GM12878 (cell line): ENCODE measurements around the gene NET1.
"Not testable (repeated sequence)": the region's sequence is repeated elsewhere in the genome, so short reads cannot be mapped to it uniquely, and the experiment has no call there.

Experiments
- MYC ChIP-seq: IDR thresholded peaks from 2 replicates; pipeline ENCODE4 v1.6.1; 2011; ENCODE audit warnings: mild to moderate bottlenecking, low read length, moderate library complexity, inconsistent platforms; ENCODE audit not compliant: insufficient read depth, insufficient replicate concordance, insufficient read length, severe bottlenecking
- POLR2AphosphoS5 ChIP-seq: IDR thresholded peaks from 2 replicates; pipeline ENCODE4 v1.6.1; 2011; ENCODE audit warnings: mild to moderate bottlenecking, low read length, inconsistent platforms
- RCOR1 ChIP-seq: conservative IDR thresholded peaks from 2 replicates; pipeline ENCODE4 v1.6.1; 2012; ENCODE audit warnings: low read depth, low read length, improper control_type of control experiment
- SUZ12 ChIP-seq: fragments of 200-600 bp; sonication (generic); IDR thresholded peaks from one replicate; pipeline ENCODE4 v1.6.1; 2018; ENCODE audit warnings: antibody characterized with exemption, mild to moderate bottlenecking; ENCODE audit not compliant: unreplicated experiment
- WRNIP1 ChIP-seq: IDR thresholded peaks from 2 replicates; pipeline ENCODE4 v1.6.1; 2011; ENCODE audit warnings: low read depth, low read length, improper control_type of control experiment, borderline replicate concordance
- TF ChIP-seq, protein P1 (sequence below), 3 experiments: IDR thresholded peaks in 2 of 3; conservative IDR thresholded peaks in 1 of 3; 2 replicates each; pipeline ENCODE4 v1.5.1; 2011; ENCODE audit warnings: low read depth in 3 of 3, low read length in 3 of 3, mild to moderate bottlenecking in 3 of 3, control low read depth in 2 of 3, moderate library complexity in 2 of 3, inconsistent platforms in 1 of 3, mixed read lengths in 1 of 3; ENCODE audit not compliant: control insufficient read depth in 2 of 3, insufficient read depth in 1 of 3; ENCODE audit errors: extremely low read depth in 1 of 3
- TF ChIP-seq, protein P2 (sequence below): IDR thresholded peaks from 2 replicates; pipeline ENCODE4 v1.6.1; 2012; ENCODE audit warnings: mild to moderate bottlenecking, low read depth, low read length

DNA sequence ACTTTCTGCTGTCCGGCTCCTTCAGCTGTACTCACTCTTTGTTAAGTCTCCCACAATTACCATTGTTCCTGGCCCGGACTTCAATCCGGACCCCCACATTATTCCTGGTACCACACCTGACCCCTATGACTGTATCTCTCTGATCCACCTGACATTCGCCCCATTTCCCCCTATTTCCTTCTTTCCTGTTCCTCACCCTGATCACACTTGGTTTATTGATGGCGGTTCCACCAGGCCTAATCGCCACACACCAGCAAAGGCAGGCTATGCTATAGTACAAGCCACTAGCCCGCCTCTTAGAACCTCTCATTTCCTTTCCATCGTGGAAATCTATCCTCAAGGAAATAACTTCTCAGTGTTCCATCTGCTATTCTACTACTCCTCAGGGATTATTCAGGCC lies 62.7 kb downstream of the NET1 start:
- TF ChIP-seq, protein P1, sequence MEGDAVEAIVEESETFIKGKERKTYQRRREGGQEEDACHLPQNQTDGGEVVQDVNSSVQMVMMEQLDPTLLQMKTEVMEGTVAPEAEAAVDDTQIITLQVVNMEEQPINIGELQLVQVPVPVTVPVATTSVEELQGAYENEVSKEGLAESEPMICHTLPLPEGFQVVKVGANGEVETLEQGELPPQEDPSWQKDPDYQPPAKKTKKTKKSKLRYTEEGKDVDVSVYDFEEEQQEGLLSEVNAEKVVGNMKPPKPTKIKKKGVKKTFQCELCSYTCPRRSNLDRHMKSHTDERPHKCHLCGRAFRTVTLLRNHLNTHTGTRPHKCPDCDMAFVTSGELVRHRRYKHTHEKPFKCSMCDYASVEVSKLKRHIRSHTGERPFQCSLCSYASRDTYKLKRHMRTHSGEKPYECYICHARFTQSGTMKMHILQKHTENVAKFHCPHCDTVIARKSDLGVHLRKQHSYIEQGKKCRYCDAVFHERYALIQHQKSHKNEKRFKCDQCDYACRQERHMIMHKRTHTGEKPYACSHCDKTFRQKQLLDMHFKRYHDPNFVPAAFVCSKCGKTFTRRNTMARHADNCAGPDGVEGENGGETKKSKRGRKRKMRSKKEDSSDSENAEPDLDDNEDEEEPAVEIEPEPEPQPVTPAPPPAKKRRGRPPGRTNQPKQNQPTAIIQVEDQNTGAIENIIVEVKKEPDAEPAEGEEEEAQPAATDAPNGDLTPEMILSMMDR (IDR thresholded peaks at IDR 0.05 in 2 of 3, conservative IDR thresholded peaks at IDR 0.05 in 1 of 3; ENCODE audit: control insufficient read depth in 2 of 3, extremely low read depth in 1 of 3, insufficient read depth in 1 of 3, low read depth in 3 of 3, low read length in 3 of 3) = not testable (repeated sequence)
- not testable (repeated sequence) for TF ChIP-seq MYC, SUZ12, POLR2AphosphoS5, RCOR1, WRNIP1
- TF ChIP-seq, protein P2, sequence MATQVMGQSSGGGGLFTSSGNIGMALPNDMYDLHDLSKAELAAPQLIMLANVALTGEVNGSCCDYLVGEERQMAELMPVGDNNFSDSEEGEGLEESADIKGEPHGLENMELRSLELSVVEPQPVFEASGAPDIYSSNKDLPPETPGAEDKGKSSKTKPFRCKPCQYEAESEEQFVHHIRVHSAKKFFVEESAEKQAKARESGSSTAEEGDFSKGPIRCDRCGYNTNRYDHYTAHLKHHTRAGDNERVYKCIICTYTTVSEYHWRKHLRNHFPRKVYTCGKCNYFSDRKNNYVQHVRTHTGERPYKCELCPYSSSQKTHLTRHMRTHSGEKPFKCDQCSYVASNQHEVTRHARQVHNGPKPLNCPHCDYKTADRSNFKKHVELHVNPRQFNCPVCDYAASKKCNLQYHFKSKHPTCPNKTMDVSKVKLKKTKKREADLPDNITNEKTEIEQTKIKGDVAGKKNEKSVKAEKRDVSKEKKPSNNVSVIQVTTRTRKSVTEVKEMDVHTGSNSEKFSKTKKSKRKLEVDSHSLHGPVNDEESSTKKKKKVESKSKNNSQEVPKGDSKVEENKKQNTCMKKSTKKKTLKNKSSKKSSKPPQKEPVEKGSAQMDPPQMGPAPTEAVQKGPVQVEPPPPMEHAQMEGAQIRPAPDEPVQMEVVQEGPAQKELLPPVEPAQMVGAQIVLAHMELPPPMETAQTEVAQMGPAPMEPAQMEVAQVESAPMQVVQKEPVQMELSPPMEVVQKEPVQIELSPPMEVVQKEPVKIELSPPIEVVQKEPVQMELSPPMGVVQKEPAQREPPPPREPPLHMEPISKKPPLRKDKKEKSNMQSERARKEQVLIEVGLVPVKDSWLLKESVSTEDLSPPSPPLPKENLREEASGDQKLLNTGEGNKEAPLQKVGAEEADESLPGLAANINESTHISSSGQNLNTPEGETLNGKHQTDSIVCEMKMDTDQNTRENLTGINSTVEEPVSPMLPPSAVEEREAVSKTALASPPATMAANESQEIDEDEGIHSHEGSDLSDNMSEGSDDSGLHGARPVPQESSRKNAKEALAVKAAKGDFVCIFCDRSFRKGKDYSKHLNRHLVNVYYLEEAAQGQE = not testable (repeated sequence)
